ENCODE measurements around the gene BHLHE41.

BHLHE41 gene

GRCh38 chr12:26133521-26133920, 8.7 kb upstream of the BHLHE41 start:
- no peak for DNase-seq

- no peak for DNase-seq
Measured at GRCh38 chr12:26132866-26133265, 8.0 kb upstream of the BHLHE41 start.

- DNase-seq, result no peak
Measured at GRCh38 chr12:26131936-26132335, 7.1 kb upstream of the BHLHE41 start.

GRCh38 chr12:26130728-26131127, 5.9 kb upstream of the BHLHE41 start:
- no peak for DNase-seq

GRCh38 chr12:26128168-26128567, 3.3 kb upstream of the BHLHE41 start:
- no peak for DNase-seq

GRCh38 chr12:26127404-26127803, 2.6 kb upstream of the BHLHE41 start:
- no peak for DNase-seq

GRCh38 chr12:26126340-26127284, 1.8 kb upstream of the BHLHE41 start:
- no peak for DNase-seq

GRCh38 chr12:26125400-26126339, 833 bp upstream of the BHLHE41 start:
- peak; percentile 12 for DNase-seq

GRCh38 chr12:26123482-26123980, 1.3 kb downstream of the BHLHE41 start:
- DNase-seq, result no peak

- peak; percentile 27 for DNase-seq
Measured at GRCh38 chr12:26122681-26123481, 2.0 kb downstream of the BHLHE41 start.

GRCh38 chr12:26122061-26122680, 2.7 kb downstream of the BHLHE41 start:
- DNase-seq, result peak; percentile 27

- DNase-seq, result no peak
Measured at GRCh38 chr12:26121323-26122060, 3.3 kb downstream of the BHLHE41 start.

GRCh38 chr12:26120561-26121274, 4.1 kb downstream of the BHLHE41 start:
- no peak for DNase-seq

- peak; percentile 13 for DNase-seq
Measured at GRCh38 chr12:26119391-26119989, 5.3 kb downstream of the BHLHE41 start.

- DNase-seq, result no peak
Measured at GRCh38 chr12:26118308-26118707, 6.5 kb downstream of the BHLHE41 start.

GRCh38 chr12:26116829-26117715, 7.8 kb downstream of the BHLHE41 start:
- no peak for DNase-seq

GRCh38 chr12:26114720-26115401, 10.0 kb downstream of the BHLHE41 start:
- DNase-seq, result no peak

Data from NCI-H1092 treated with DMSO at 0.1 percent for 48 hours (cell line).